ENCODE measurements around the gene HECTD1.
"Not testable (repeated sequence)": the region's sequence is repeated elsewhere in the genome, so short reads cannot be mapped to it uniquely, and the experiment has no call there.

HECTD1 gene

GRCh38 chr14:31203414-31203742 lies 4.2 kb downstream of the HECTD1 start:
- DNase-seq (ENCODE audit: low read depth) = no peak
- TF ChIP-seq CTCF (conservative IDR thresholded peaks at IDR 0.05; ENCODE audit: low read depth, low read length) = no peak
- H3K4me3 ChIP-seq (ENCODE audit: low read depth, low read length) = no peak overlapping the region

GRCh38 chr14:31201111-31201510 lies 6.5 kb downstream of the HECTD1 start:
- H3K4me3 ChIP-seq (ENCODE audit: low read depth, low read length) = no peak overlapping the region
- DNase-seq (ENCODE audit: low read depth) = no peak
- TF ChIP-seq CTCF (conservative IDR thresholded peaks at IDR 0.05; ENCODE audit: low read depth, low read length) = no peak

GRCh38 chr14:31200702-31200990 lies 6.9 kb downstream of the HECTD1 start:
- no peak for TF ChIP-seq CTCF (conservative IDR thresholded peaks at IDR 0.05; ENCODE audit: low read depth, low read length)
- DNase-seq (ENCODE audit: low read depth) = no peak
- no peak overlapping the region for H3K4me3 ChIP-seq (ENCODE audit: low read depth, low read length)

GRCh38 chr14:31197671-31198070 lies 9.9 kb downstream of the HECTD1 start:
- TF ChIP-seq CTCF (conservative IDR thresholded peaks at IDR 0.05; ENCODE audit: low read depth, low read length) = no peak
- no peak overlapping the region for H3K4me3 ChIP-seq (ENCODE audit: low read depth, low read length)
- no peak for DNase-seq (ENCODE audit: low read depth)

- no peak for DNase-seq (ENCODE audit: low read depth)
- no peak overlapping the region for H3K4me3 ChIP-seq (ENCODE audit: low read depth, low read length)
- no peak for TF ChIP-seq CTCF (conservative IDR thresholded peaks at IDR 0.05; ENCODE audit: low read depth, low read length)
These were observed 10.6 kb downstream of the HECTD1 start for GRCh38 chr14:31196839-31197492.

- DNase-seq (ENCODE audit: low read depth) = peak; percentile 54
- TF ChIP-seq CTCF (conservative IDR thresholded peaks at IDR 0.05; ENCODE audit: low read depth, low read length) = no peak
- no peak overlapping the region for H3K4me3 ChIP-seq (ENCODE audit: low read depth, low read length)
These were observed 12.9 kb downstream of the HECTD1 start for GRCh38 chr14:31194661-31195060.

- H3K4me3 ChIP-seq (ENCODE audit: low read depth, low read length) = no peak overlapping the region
- no peak for TF ChIP-seq CTCF (conservative IDR thresholded peaks at IDR 0.05; ENCODE audit: low read depth, low read length)
- DNase-seq (ENCODE audit: low read depth) = peak; percentile 37
These were observed 13.5 kb downstream of the HECTD1 start for GRCh38 chr14:31194095-31194494.

- not testable (repeated sequence) for DNase-seq (ENCODE audit: low read depth); H3K4me3 ChIP-seq (ENCODE audit: low read depth, low read length)
These were observed 15.0 kb downstream of the HECTD1 start for GRCh38 chr14:31192544-31192943.
